OCI-LY1 (cell line): Measurements from ENCODE around the gene ACAT1.
A peak's percentile ranks its signal among the peaks of the same experiment; 100 is the strongest.

ENCODE experiments used
- H2AFZ ChIP-seq: fragments of 200-600 bp; sonication (generic), shearing (Covaris generic); 2 replicates; pipeline ENCODE4 v1.6.0; 2014; ENCODE audit warnings: antibody characterized with exemption, mild to moderate bottlenecking, low read length
- H3F3A ChIP-seq: fragments of 200-600 bp; sonication (generic), shearing (Covaris generic); 2 replicates; pipeline ENCODE4 v1.6.0; 2014; ENCODE audit warnings: mild to moderate bottlenecking, antibody characterized with exemption, low read length, moderate library complexity; ENCODE audit not compliant: insufficient read depth
- H3K27ac ChIP-seq: fragments of 200-600 bp; sonication (generic); 2 replicates; pipeline ENCODE4 v1.5.1; 2014; ENCODE audit warnings: low read length, mixed run types, mild to moderate bottlenecking, low read depth; ENCODE audit not compliant: poor library complexity, severe bottlenecking
- H3K27me3 ChIP-seq: fragments of 200-600 bp; sonication (generic); 2 replicates; pipeline ENCODE4 v1.6.0; 2014; ENCODE audit warnings: antibody characterized with exemption, mild to moderate bottlenecking, low read length, moderate library complexity; ENCODE audit not compliant: insufficient read depth
- H3K36me3 ChIP-seq: fragments of 200-600 bp; sonication (generic); 2 replicates; pipeline ENCODE4 v1.6.1; 2014; ENCODE audit warnings: mild to moderate bottlenecking, antibody characterized with exemption, low read length, moderate library complexity, mixed read lengths; ENCODE audit not compliant: insufficient read depth
- H3K4me1 ChIP-seq: fragments of 200-600 bp; sonication (generic); 2 replicates; pipeline ENCODE4 v1.5.1; 2014; ENCODE audit warnings: mild to moderate bottlenecking, low read length, moderate library complexity; ENCODE audit not compliant: insufficient read depth, severe bottlenecking
- H3K4me2 ChIP-seq: fragments of 200-600 bp; sonication (generic), shearing (Covaris generic); 2 replicates; pipeline ENCODE4 v1.6.1; 2014; ENCODE audit warnings: low read length
- H3K4me3 ChIP-seq: fragments of 200-600 bp; sonication (generic); 2 replicates; pipeline ENCODE4 v1.5.1; 2014; ENCODE audit warnings: low read length, low read depth, mild to moderate bottlenecking, mixed read lengths; ENCODE audit not compliant: poor library complexity, severe bottlenecking
- H3K79me2 ChIP-seq: fragments of 200-600 bp; shearing (Covaris generic); 2 replicates; pipeline ENCODE4 v1.6.1; 2016; ENCODE audit warnings: mixed run types, low read length, mixed read lengths; ENCODE audit not compliant: insufficient read depth
- H3K9ac ChIP-seq: fragments of 200-600 bp; sonication (generic), shearing (Covaris generic); 2 replicates; pipeline ENCODE4 v1.6.1; 2014; ENCODE audit warnings: mild to moderate bottlenecking, low read length, mixed read lengths
- H3K9me2 ChIP-seq: fragments of 200-600 bp; sonication (generic), shearing (Covaris generic); 2 replicates; pipeline ENCODE4 v1.6.1; 2014; ENCODE audit warnings: low read depth, mild to moderate bottlenecking, low read length, mixed read lengths
- H3K9me3 ChIP-seq: fragments of 200-600 bp; shearing (Covaris generic); 2 replicates; pipeline ENCODE4 v1.6.1; 2014; ENCODE audit warnings: low read length, mixed read lengths
- H4K20me1 ChIP-seq: fragments of 200-600 bp; sonication (generic), shearing (Covaris generic); 2 replicates; pipeline ENCODE4 v1.6.0; 2016; ENCODE audit warnings: mild to moderate bottlenecking, low read length; ENCODE audit not compliant: insufficient read depth
- EZH2 ChIP-seq: fragments of 200-600 bp; sonication (generic), shearing (Covaris generic); IDR thresholded peaks from 2 replicates; pipeline ENCODE4 v1.8.0; 2017; ENCODE audit warnings: borderline replicate concordance, mixed run types, mild to moderate bottlenecking, antibody characterized with exemption, low read length, moderate library complexity, mixed read lengths
- TF ChIP-seq, protein P1 (sequence below): fragments of 200-600 bp; sonication (generic), shearing (Covaris generic); IDR thresholded peaks from 2 replicates; pipeline ENCODE4 v1.5.1; 2017; ENCODE audit warnings: mild to moderate bottlenecking, antibody characterized with exemption, low read length, moderate library complexity, mixed read lengths

ACAT1 gene

DNA sequence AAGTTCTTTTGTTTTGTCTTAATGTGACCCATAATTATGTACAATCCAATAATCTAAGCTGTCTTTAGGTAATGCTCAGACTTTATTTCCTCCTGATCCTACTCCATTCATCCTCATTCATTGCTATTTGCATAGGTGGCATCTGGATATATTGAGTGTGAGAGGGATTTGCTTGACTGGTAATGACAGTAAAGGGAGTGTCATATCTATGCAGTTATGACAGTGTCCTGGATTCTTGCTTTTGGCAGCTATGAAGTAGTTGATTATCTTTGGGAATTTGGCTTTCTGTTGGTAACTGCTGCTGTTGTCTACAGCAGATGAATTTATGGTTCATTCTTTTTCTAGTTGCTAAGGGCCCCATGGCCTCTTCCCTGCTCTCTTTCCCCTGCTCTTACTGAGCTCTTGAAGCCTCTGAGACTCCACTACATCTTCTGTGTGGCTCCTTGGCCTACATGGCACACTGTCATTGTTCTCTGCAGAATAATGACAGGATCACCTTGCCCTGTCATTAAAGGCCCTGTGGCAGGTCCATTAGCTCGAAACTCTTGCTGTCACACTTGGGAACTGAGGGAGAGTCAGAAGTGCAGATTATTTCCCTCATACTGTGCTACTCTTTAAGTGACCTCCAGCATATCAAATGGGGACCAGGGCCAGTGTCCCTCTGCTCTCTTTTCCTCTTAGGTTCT, 20.1 kb upstream of the ACAT1 start:
- H4K20me1 ChIP-seq: no peaks in the 10 kb centered on the region
- no peaks in the 10 kb centered on the region for H3K79me2 ChIP-seq
- H3K27ac ChIP-seq: no peak overlapping the region
- no peaks in the 10 kb centered on the region for H3K27me3 ChIP-seq
- H3K4me2 ChIP-seq: no peak overlapping the region
- H3K4me1 ChIP-seq: no peaks in the 10 kb centered on the region
- no peak overlapping the region for H2AFZ ChIP-seq
- H3K9me3 ChIP-seq: no peaks in the 10 kb centered on the region
- H3K9ac ChIP-seq: no peak overlapping the region
- no peak overlapping the region for H3K4me3 ChIP-seq
- H3K36me3 ChIP-seq: peaks cover 76% of the 10 kb centered on the region
- H3K9me2 ChIP-seq: no peaks in the 10 kb centered on the region
- TF ChIP-seq, protein P1, sequence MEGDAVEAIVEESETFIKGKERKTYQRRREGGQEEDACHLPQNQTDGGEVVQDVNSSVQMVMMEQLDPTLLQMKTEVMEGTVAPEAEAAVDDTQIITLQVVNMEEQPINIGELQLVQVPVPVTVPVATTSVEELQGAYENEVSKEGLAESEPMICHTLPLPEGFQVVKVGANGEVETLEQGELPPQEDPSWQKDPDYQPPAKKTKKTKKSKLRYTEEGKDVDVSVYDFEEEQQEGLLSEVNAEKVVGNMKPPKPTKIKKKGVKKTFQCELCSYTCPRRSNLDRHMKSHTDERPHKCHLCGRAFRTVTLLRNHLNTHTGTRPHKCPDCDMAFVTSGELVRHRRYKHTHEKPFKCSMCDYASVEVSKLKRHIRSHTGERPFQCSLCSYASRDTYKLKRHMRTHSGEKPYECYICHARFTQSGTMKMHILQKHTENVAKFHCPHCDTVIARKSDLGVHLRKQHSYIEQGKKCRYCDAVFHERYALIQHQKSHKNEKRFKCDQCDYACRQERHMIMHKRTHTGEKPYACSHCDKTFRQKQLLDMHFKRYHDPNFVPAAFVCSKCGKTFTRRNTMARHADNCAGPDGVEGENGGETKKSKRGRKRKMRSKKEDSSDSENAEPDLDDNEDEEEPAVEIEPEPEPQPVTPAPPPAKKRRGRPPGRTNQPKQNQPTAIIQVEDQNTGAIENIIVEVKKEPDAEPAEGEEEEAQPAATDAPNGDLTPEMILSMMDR: no peak
- no peak for TF ChIP-seq EZH2
- no peaks in the 10 kb centered on the region; the same call in 1 of the 2 replicates for H3F3A ChIP-seq

DNA sequence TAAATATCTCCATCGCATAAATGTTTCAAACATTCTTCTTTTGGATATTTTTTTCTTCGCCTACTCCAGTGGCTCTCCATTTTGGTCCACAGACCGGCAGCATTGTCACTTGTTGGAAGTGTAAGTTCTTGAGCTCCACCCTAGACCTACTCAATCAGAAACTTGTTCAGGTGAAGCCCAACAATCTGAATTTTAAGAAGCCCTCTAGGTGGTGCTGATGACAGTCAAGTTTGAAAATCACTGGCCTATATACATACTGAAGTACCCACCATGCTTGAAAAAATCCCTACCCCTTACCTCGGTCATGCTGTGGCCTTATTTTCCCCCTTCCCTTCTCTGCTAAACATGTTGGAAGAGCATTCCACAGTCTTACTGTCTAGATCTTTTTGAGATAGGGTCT, 10.2 kb upstream of the ACAT1 start:
- no peaks in the 10 kb centered on the region for H3K9me2 ChIP-seq
- no peaks in the 10 kb centered on the region for H4K20me1 ChIP-seq
- H3K4me1 ChIP-seq: no peaks in the 10 kb centered on the region
- H3K9me3 ChIP-seq: no peaks in the 10 kb centered on the region
- peaks cover under 1% of the 10 kb centered on the region; the same call in 1 of the 2 replicates for H3K36me3 ChIP-seq
- TF ChIP-seq, protein P1: peak; percentile 39; the same call in 1 of the 2 replicates
- TF ChIP-seq EZH2: no peak
- no peaks in the 10 kb centered on the region for H3K79me2 ChIP-seq
- no peak overlapping the region for H3K9ac ChIP-seq
- H3K4me3 ChIP-seq: no peak overlapping the region
- no peaks in the 10 kb centered on the region for H3K27me3 ChIP-seq
- H3K4me2 ChIP-seq: no peak overlapping the region
- H3K27ac ChIP-seq: no peak overlapping the region
- H3F3A ChIP-seq: no peaks in the 10 kb centered on the region
- no peak overlapping the region for H2AFZ ChIP-seq

GRCh38 chr11:108112057-108112456, 9.3 kb upstream of the ACAT1 start:
- no peaks in the 10 kb centered on the region for H3K4me1 ChIP-seq
- H3K36me3 ChIP-seq: no peaks in the 10 kb centered on the region
- no peaks in the 10 kb centered on the region for H3K9me3 ChIP-seq
- H3K4me2 ChIP-seq: no peak overlapping the region
- no peaks in the 10 kb centered on the region for H4K20me1 ChIP-seq
- H3K27me3 ChIP-seq: no peaks in the 10 kb centered on the region
- H3K27ac ChIP-seq: no peak overlapping the region
- no peak overlapping the region for H2AFZ ChIP-seq
- no peaks in the 10 kb centered on the region for H3K9me2 ChIP-seq
- H3K79me2 ChIP-seq: no peaks in the 10 kb centered on the region
- H3K9ac ChIP-seq: no peak overlapping the region
- TF ChIP-seq EZH2: no peak
- TF ChIP-seq, protein P1: no peak
- H3K4me3 ChIP-seq: no peak overlapping the region
- H3F3A ChIP-seq: no peaks in the 10 kb centered on the region
